Activated CD8-positive, alpha-beta memory T cell treated with anti-CD3 and anti-CD28 coated beads, Interleukin-2, amount 50 U/mL, for 48 hours (primary cell): Measurements from ENCODE around the gene METTL24.
"Not testable (repeated sequence)": the region's sequence is repeated elsewhere in the genome, so short reads cannot be mapped to it uniquely, and the experiment has no call there.

Experiments
- DNase-seq: peaks from one replicate; pipeline ENCODE4 v3.0.0-alpha.2; 2020

Gene METTL24

GRCh38 chr6:110307368-110307767 lies 50.8 kb downstream of the METTL24 start:
- DNase-seq = no peak

DNA sequence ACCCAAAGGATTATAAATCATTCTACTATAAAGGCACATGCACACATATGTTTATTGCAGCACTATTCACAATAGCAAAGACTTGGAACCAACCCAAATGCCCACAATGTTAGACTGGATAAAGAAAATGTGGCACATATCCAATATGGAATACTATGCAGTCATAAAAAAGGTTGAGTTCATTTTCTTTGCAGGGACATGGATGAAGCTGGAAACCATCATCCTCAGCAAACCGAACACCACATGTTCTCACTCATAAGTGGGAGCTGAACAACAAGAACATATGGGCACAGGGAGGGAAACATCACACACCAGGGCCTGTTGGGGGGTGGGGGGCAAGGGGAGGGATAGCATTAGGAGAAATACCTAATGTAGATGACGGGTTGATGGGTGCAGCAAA lies 52.3 kb downstream of the METTL24 start:
- not testable (repeated sequence) for DNase-seq

- DNase-seq = not testable (repeated sequence)
Measured at GRCh38 chr6:110303692-110304091, 54.5 kb downstream of the METTL24 start.

GRCh38 chr6:110298916-110299315 lies 59.2 kb downstream of the METTL24 start:
- DNase-seq = no peak

- DNase-seq = no peak
Measured at GRCh38 chr6:110298411-110298810, 59.7 kb downstream of the METTL24 start.

GRCh38 chr6:110296241-110297025 lies 61.7 kb downstream of the METTL24 start:
- DNase-seq = no peak

GRCh38 chr6:110295451-110296165 lies 62.5 kb downstream of the METTL24 start:
- DNase-seq = no peak

DNA sequence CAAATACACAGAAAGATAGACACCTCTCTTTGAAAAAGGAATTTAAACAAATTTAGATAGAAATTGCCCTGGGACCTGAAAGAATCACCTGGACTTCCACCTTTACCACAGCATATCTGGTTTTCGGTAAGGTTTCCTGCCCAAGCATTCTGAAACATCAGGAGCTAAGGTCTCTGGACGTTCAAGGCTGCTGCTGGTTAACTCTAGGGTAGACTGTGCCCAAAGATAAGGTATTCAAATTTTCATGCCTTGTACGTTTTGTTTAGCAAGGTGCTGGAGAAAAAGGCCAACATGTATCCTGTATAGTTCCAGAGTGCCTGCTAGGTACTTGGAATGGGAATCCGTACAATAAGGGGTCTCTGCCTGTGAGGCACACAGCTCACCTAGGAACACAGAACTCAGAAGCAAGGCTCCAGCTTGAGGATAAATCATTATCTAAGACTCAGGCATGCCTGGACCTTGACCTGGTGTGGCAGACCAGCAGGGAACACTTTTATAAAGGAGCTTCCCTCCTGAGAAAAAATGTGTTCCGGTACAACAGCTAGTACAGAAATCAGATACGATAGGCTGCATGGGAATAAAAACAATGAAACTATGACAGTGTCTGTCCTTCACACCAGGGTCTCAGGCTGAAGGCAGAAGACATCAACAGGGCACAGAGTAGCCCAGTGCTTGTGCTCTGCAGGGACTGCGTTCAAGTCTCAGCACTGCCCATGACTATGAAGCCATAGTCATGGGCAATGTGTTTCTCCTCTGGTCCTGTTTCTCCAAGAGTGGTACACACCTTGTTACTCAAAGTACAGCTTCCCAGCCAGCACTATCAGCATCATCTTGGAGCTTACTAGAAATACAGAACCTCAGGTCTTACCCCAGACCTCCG lies 70.4 kb downstream of the METTL24 start:
- no peak for DNase-seq

DNA sequence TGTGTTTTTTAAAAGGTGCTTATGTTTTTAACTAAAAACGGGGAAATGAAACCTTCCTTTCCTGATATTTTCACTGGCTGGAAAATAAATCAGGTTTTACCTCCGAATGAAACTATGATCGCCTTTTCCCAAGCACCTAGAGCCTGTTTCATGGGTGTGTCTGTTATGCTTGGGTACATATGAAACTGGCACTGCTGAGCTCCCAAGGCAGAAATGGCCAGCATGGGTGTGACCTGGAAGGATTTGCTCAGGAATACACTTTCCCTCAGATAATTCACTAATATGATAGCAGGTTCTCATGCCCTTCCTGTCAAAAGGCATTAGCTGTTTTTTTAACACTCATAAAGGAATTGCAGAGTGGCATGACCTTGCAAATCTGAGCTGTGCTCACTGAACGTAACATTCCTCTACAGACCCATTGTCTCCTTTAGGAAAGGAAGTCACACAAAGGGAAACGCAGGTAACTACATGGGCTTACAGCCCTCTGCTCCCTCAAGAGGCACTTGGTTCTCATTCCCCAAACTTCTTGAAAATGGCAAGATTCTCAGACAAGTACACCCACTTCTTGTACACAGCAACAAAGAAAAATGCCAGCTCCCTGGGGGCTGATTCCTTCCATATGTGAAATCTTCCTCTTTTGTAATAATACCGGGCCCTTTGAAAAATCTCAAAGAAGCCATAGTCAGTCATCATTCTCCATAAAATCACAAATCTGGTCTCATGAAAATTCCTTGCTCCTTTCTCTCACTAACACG lies 72.7 kb downstream of the METTL24 start:
- DNase-seq = no peak

DNA sequence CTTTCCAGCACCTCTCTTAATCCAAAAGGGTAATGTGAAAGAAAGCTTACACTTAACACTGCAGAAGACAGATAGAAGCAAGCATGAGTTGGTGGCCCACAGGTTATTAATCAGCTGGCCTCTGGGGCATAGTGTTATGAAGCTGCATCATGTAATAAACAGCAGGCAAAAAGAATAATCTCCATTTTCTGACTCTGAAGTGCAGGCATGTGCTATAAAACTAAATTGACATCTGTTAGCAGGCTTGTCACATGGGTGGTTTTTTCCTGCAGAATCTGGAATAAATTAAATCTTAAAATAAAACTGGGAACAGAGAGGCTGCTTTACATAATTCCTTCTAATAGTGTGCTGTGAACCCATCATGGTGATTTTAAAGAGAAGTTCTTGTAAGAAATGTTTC lies 73.3 kb downstream of the METTL24 start:
- no peak for DNase-seq

DNA sequence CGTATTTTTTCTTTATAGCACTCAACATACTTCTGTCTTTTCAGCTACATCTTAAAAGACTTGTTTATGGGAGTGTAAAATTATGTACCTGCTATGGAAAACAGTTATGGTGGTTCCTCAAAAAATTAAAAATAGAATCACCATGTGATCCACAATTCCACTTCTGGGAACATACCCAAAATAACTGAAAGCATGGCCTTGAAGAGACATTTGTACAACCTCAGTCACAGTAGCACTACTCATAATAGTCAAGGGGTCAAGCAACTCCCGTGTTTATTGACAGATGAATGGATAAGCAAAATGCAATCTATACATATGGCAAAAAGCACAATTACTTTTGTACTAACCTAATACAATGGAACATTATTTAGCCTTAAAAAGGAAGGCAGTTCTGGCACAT lies 74.5 kb downstream of the METTL24 start:
- DNase-seq = no peak

DNA sequence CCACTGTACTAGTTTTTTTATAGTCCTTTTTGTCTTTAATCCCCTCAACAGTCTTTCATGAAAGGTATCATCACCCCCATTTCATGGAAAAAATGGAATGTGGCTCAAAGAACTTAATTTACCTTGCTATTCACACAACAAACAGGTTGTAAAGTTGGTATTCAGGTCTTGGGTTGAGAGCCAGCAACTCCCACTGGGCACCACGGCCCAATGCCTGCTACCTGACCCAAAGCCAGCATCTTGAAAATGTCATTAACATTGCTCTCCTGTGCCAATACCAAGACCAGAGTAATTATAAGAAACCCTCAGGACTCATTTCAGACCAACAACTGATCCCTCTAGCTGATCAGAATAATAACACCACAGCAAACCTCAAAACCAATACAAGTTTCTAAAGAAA lies 75.7 kb downstream of the METTL24 start:
- no peak for DNase-seq

DNA sequence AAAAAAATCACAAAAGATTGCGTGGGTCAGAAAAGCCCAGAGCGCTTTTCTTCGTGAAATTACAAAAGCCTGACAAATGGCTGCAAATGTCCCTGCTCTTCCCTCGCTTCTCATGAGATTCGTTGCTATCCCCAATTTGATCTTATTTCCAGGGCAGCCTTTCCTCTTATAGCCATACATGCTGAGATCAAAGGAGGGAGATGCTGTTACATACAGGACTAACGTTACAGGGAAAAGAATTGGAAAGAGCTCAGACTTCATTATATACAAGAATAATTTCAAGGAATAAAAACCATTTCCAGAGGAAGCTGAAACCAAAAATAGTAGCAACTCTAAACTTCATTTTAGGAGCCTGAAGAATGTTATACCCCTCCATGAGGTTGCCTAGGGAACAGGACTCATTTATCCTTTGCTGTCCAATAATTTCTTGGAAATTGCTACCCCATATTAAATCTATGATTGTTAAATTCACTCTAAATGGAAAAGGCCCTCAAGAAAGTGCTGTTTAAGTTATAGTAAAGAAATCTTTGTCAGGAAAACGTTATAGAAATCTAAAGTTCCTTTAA lies 81.0 kb downstream of the METTL24 start:
- no peak for DNase-seq

DNA sequence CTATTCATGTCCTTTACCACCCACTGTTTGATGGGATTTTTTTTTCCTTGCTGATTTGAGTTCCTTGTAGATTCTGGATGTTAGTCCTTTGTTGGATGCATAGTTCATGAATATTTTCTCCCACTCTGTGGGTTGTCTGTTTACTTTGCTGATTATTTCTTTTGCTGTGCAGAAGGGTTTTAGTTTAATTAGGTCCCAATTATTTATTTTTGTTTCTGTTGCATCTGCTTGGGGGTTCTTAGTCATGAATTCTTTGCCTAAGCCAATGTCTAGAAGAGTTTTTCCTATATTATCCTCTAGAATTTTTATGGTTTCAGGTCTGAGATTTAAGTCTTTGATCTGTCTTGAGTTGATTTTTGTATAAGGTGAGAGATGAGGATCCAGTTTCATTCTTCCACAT lies 85.4 kb downstream of the METTL24 start:
- not testable (repeated sequence) for DNase-seq

- no peak for DNase-seq
Measured at GRCh38 chr6:110271732-110272022, 86.5 kb downstream of the METTL24 start.

- DNase-seq = no peak
Measured at GRCh38 chr6:110270165-110270564, 88.0 kb downstream of the METTL24 start.

GRCh38 chr6:110269623-110270022 lies 88.5 kb downstream of the METTL24 start:
- no peak for DNase-seq

DNA sequence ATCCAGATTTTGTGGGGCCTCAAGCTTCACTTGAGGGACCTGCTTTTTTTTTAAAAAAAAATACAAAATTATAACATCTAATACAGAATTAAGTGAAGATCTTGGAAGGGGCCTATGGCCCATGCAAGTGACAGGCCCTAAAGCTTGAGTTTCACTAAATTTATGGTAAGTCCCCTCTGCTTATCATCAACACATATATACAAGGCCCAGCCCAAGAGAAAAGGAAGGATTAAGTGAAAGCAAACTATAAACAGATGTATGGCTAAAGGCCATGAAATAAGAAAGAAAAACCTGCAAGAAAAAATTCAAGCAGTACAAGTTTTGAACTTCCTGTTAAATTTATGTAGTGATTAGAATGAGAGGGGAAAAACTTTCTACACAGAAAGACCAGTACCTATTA lies 91.2 kb downstream of the METTL24 start:
- DNase-seq = no peak

GRCh38 chr6:110265273-110265672 lies 92.9 kb downstream of the METTL24 start:
- DNase-seq = no peak

DNA sequence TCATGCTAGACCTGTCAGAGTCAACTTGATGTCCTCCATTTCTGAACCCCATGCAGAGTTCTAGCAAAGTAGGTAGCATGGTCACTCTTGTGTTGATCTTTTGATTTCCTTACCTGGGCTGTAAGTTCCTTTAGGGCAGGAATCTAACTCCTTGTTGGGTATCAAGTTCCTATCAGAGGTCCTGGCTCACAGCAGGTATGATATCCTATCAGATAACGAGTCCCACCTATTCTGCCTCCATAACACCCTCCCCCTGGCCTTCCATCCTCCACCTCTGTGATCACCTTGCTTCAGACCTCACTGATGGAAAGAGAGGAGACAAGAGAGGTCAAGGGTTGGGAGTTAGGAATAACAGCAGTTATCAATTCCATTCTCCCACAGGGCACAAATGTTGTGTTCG lies 101.8 kb downstream of the METTL24 start:
- DNase-seq = no peak

GRCh38 chr6:110255211-110255750 lies 102.9 kb downstream of the METTL24 start:
- DNase-seq = no peak

DNA sequence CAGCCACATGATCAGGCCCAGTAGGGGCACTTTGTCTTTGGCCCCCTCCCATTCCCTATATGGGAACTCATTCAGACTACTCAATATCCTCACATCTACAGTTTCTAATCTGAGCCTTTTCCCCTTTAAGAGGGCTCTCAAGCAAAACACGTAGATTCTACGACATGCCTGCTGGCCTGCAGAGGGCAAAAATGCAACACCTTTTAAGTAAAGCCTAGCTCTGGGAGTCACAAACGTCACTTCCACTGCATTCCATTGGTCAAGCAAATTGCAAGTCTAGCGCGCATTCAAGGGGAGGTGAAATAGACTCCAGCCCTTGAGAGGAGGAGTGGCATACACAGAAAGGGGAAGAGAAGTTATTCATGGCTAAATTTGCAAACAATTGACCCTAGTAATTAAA lies 107.3 kb downstream of the METTL24 start:
- DNase-seq = no peak
